GM21526 (cell line): ENCODE results near the gene MCCD1.

Experiments
- ATAC-seq: cut with Tn5 transposase; IDR thresholded peaks from one replicate; pipeline ENCODE4 v1.9.1; 2021; ENCODE audit warnings: moderate library complexity; ENCODE audit not compliant: unreplicated experiment, low FRiP score

MCCD1 gene

DNA sequence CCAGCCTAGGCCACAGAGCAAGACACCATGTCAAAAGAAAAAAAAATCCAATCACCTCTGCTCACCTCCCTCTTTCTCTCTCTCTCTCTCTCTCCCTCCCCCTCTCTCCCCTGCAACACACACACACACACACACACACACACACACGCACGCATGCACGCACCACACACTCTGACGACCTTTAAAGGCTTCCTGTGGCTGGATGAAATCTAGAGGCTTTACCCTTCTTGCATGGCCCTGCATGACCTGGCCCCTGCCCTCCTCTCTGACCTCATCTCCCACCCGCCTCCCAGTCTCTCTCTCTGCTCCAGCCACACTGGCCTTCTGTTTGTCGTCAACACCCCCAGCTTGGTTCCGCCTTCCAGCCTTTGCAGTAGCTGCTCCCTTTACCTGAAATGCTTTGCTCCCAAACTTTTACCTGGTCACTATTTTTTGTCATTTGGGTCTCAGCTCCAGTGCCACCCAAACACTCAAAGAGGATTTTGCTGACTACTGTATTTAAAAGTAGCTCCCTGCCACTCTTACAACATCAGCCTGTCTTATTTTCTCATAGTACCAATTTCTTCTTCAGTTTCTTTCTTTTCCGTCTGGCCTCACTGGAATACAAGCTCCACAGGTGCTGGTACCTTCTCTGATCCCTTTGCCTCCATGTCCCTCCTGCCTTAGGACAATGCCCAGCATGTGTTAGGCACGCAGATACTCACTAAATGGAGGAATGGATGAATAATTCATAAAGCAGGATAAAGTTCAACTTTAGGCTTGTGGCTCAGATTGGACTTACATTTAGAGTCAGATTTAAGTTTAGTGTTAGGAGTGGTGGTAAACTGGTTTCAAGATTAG is 39.0 kb downstream of the MCCD1 start:
- no peak for ATAC-seq

DNA sequence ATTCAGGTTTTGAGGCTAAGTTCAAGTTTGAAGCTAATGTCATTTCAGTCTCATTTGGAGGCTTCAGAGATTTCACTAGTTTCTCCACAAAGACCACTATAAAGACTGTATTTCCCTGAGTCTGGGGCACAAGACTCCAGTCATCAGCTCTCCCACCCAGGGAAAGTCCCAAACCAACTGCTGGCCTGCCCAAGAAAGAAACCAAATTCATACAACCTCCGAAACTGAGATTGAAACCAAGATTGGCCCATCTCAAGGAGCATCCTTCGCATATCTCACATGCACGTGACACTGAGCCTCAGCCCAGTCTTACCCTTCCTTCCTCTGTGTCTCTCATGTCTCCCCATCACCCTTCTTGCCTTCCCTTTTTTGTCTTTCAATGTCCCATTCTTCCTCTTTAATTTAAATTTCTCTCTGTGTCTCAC is 39.8 kb downstream of the MCCD1 start:
- peak; percentile 44 for ATAC-seq

DNA sequence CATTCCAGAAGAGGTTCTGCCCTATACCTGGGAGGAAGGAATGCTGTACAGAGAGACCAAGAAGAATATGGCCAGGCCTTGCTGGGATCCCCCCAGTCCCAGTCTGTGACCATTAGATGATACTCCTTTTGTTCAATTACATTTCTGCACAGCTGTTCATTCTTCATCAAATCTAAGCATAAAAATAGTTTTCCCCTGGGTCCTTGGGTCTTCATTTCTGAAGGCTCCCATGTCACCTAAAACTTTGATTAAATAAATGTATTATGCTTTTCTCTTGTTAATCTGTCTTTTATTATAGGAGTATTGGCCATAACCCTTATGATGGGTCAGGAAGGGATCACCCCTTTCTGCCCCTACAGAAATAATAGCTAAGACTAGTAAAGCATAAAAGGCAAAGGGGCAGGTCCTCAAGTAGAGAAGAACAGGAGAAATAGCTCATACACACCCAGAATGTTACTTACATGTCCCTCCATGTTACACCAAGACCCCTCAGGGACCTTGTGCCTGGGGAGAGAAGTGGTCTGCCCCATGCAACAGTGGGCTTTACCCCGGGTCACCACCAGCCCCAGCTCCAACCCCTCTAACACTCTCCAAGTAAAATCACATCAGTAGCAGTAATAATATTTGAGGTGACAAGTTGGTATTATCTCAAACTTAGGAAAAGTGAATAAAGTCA is 41.2 kb downstream of the MCCD1 start:
- ATAC-seq = no peak

DNA sequence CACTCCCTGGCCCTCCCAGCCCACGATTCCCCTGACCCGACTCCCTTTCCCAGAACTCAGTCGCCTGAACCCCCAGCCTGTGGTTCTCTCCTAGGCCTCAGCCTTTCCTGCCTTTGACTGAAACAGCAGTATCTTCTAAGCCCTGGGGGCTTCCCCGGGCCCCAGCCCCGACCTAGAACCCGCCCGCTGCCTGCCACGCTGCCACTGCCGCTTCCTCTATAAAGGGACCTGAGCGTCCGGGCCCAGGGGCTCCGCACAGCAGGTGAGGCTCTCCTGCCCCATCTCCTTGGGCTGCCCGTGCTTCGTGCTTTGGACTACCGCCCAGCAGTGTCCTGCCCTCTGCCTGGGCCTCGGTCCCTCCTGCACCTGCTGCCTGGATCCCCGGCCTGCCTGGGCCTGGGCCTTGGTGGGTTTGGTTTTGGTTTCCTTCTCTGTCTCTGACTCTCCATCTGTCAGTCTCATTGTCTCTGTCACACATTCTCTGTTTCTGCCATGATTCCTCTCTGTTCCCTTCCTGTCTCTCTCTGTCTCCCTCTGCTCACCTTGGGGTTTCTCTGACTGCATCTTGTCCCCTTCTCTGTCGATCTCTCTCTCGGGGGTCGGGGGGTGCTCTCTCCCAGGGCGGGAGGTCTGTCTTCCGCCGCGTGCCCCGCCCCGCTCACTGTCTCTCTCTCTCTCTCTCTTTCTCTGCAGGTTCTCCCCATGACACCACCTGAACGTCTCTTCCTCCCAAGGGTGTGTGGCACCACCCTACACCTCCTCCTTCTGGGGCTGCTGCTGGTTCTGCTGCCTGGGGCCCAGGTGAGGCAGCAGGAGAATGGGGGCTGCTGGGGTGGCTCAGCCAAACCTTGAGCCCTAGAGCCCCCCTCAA is 43.5 kb downstream of the MCCD1 start, which contains the start of gene LTA:
LTA (plus strand) TSS at position 249 of the 871 bp plus-strand sequence; CDS start at position 703, 454 bp downstream.
- ATAC-seq = peak; percentile 39

DNA sequence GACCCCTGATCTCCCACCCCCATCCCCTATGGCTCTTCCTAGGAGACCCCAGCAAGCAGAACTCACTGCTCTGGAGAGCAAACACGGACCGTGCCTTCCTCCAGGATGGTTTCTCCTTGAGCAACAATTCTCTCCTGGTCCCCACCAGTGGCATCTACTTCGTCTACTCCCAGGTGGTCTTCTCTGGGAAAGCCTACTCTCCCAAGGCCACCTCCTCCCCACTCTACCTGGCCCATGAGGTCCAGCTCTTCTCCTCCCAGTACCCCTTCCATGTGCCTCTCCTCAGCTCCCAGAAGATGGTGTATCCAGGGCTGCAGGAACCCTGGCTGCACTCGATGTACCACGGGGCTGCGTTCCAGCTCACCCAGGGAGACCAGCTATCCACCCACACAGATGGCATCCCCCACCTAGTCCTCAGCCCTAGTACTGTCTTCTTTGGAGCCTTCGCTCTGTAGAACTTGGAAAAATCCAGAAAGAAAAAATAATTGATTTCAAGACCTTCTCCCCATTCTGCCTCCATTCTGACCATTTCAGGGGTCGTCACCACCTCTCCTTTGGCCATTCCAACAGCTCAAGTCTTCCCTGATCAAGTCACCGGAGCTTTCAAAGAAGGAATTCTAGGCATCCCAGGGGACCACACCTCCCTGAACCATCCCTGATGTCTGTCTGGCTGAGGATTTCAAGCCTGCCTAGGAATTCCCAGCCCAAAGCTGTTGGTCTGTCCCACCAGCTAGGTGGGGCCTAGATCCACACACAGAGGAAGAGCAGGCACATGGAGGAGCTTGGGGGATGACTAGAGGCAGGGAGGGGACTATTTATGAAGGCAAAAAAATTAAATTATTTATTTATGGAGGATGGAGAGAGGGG is 44.7 kb downstream of the MCCD1 start:
- ATAC-seq = no peak

DNA sequence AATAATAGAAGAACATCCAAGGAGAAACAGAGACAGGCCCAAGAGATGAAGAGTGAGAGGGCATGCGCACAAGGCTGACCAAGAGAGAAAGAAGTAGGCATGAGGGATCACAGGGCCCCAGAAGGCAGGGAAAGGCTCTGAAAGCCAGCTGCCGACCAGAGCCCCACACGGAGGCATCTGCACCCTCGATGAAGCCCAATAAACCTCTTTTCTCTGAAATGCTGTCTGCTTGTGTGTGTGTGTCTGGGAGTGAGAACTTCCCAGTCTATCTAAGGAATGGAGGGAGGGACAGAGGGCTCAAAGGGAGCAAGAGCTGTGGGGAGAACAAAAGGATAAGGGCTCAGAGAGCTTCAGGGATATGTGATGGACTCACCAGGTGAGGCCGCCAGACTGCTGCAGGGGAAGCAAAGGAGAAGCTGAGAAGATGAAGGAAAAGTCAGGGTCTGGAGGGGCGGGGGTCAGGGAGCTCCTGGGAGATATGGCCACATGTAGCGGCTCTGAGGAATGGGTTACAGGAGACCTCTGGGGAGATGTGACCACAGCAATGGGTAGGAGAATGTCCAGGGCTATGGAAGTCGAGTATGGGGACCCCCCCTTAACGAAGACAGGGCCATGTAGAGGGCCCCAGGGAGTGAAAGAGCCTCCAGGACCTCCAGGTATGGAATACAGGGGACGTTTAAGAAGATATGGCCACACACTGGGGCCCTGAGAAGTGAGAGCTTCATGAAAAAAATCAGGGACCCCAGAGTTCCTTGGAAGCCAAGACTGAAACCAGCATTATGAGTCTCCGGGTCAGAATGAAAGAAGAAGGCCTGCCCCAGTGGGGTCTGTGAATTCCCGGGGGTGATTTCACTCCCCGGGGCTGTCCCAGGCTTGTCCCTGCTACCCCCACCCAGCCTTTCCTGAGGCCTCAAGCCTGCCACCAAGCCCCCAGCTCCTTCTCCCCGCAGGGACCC is 45.6 kb downstream of the MCCD1 start:
- ATAC-seq = no peak

DNA sequence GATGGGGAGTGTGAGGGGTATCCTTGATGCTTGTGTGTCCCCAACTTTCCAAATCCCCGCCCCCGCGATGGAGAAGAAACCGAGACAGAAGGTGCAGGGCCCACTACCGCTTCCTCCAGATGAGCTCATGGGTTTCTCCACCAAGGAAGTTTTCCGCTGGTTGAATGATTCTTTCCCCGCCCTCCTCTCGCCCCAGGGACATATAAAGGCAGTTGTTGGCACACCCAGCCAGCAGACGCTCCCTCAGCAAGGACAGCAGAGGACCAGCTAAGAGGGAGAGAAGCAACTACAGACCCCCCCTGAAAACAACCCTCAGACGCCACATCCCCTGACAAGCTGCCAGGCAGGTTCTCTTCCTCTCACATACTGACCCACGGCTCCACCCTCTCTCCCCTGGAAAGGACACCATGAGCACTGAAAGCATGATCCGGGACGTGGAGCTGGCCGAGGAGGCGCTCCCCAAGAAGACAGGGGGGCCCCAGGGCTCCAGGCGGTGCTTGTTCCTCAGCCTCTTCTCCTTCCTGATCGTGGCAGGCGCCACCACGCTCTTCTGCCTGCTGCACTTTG is 46.7 kb downstream of the MCCD1 start, which contains the start of gene TNF:
TNF (plus strand) TSS at position 231 of the 567 bp plus-strand sequence; CDS start at position 408, 177 bp downstream.
- no peak for ATAC-seq

DNA sequence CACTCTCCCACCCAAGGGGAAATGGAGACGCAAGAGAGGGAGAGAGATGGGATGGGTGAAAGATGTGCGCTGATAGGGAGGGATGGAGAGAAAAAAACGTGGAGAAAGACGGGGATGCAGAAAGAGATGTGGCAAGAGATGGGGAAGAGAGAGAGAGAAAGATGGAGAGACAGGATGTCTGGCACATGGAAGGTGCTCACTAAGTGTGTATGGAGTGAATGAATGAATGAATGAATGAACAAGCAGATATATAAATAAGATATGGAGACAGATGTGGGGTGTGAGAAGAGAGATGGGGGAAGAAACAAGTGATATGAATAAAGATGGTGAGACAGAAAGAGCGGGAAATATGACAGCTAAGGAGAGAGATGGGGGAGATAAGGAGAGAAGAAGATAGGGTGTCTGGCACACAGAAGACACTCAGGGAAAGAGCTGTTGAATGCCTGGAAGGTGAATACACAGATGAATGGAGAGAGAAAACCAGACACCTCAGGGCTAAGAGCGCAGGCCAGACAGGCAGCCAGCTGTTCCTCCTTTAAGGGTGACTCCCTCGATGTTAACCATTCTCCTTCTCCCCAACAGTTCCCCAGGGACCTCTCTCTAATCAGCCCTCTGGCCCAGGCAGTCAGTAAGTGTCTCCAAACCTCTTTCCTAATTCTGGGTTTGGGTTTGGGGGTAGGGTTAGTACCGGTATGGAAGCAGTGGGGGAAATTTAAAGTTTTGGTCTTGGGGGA is 47.4 kb downstream of the MCCD1 start:
- ATAC-seq = no peak

DNA sequence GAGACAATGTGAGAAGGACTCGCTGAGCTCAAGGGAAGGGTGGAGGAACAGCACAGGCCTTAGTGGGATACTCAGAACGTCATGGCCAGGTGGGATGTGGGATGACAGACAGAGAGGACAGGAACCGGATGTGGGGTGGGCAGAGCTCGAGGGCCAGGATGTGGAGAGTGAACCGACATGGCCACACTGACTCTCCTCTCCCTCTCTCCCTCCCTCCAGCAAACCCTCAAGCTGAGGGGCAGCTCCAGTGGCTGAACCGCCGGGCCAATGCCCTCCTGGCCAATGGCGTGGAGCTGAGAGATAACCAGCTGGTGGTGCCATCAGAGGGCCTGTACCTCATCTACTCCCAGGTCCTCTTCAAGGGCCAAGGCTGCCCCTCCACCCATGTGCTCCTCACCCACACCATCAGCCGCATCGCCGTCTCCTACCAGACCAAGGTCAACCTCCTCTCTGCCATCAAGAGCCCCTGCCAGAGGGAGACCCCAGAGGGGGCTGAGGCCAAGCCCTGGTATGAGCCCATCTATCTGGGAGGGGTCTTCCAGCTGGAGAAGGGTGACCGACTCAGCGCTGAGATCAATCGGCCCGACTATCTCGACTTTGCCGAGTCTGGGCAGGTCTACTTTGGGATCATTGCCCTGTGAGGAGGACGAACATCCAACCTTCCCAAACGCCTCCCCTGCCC is 48.3 kb downstream of the MCCD1 start:
- no peak for ATAC-seq

DNA sequence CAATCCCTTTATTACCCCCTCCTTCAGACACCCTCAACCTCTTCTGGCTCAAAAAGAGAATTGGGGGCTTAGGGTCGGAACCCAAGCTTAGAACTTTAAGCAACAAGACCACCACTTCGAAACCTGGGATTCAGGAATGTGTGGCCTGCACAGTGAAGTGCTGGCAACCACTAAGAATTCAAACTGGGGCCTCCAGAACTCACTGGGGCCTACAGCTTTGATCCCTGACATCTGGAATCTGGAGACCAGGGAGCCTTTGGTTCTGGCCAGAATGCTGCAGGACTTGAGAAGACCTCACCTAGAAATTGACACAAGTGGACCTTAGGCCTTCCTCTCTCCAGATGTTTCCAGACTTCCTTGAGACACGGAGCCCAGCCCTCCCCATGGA is 48.8 kb downstream of the MCCD1 start:
- no peak for ATAC-seq

DNA sequence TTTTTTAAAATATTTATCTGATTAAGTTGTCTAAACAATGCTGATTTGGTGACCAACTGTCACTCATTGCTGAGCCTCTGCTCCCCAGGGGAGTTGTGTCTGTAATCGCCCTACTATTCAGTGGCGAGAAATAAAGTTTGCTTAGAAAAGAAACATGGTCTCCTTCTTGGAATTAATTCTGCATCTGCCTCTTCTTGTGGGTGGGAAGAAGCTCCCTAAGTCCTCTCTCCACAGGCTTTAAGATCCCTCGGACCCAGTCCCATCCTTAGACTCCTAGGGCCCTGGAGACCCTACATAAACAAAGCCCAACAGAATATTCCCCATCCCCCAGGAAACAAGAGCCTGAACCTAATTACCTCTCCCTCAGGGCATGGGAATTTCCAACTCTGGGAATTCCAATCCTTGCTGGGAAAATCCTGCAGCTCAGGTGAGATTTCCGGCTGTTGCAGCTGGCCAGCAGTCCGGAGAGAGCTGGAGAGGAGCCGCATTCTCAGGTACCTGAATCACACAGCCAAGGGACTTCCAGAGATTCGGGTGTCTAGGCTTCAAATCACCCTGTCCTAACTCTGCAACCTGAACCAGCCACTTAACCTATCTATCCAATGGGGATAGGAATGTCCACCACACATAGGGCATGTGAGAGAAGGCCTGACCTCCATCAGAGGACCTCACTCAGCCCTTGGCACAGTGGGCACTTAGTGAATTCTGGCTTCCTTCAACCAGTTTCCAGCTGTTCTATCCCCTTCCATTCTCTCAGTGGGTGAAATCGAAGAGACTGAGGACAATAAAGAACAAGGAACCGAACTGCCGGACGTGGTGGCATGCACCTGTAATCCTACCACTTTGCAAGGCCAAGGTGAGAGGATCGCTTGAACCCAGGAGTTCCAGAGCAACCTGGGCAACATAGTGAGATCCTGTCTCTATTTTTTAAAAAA is 49.7 kb downstream of the MCCD1 start:
- ATAC-seq = no peak

DNA sequence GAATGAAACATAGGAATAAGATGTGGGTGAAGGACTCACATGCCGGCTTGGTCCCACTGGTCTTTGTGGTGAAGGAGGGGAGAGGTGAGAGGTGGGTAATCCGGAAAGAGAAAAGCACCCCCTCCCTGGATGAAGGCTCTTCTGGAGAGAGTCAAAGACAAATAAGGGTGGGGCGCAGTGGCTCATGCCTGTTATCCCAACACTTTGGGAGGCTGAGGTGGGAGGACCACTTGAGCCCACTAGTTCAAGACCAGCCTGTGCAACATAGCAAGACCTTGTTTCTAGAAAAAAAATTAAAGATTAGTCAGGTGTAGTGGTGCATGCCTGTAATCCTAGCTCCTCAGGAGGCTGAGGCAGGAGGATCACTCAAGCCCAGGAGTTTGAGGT is 50.4 kb downstream of the MCCD1 start:
- ATAC-seq = no peak
